ENCODE results near the gene ASAP2. TPM values are rescaled to one million over a fixed set of nuclear protein-coding genes. Genes with fewer than 3 reads are reported as not detected.

ASAP2 gene
- total RNA-seq, 1 donor: 66.2 TPM

DNA sequence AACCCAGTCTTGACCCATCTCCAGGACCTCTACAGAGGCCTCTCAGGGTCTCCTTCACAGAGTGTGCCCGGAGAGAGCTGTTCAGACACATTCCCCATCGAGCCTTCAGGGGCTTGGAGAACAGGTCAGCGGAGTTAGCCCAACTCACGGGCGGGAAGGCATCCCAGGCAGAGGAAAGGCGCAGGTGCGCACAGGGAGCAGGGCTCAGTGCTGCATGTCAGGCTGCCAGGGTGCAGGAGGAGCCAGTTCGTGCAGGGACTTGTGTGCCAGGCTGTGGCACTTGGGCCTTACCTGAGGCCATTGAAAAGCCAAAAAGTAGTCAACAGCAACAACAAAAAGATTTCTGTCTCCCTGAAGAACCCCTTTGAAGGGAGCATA, 112.7 kb downstream of the ASAP2 start:
- Histone ChIP-seq H3K4me3 (ENCODE audit: insufficient read depth, low read length) (no peak overlapping the region), H3K27ac (ENCODE audit: low read depth, low read length) (no peak overlapping the region), H3K79me2 (ENCODE audit: insufficient read depth, low read length) (peaks cover 88% of the 10 kb centered on the region), H2AFZ (ENCODE audit: low read length) (no peak overlapping the region), H4K20me1 (ENCODE audit: insufficient read depth, low read length) (no peaks in the 10 kb centered on the region), H3K36me3 (ENCODE audit: insufficient read depth, low read length) (peaks cover 33% of the 10 kb centered on the region), H3K27me3 (ENCODE audit: insufficient read depth, low read length) (no peaks in the 10 kb centered on the region), H3K9me3 (ENCODE audit: low read depth, low read length) (no peaks in the 10 kb centered on the region), H3K4me2 (ENCODE audit: insufficient read depth, low read length) (no peak overlapping the region), H3K4me1 (ENCODE audit: insufficient read depth, low read length) (no peaks in the 10 kb centered on the region)
- TF ChIP-seq, protein P1, sequence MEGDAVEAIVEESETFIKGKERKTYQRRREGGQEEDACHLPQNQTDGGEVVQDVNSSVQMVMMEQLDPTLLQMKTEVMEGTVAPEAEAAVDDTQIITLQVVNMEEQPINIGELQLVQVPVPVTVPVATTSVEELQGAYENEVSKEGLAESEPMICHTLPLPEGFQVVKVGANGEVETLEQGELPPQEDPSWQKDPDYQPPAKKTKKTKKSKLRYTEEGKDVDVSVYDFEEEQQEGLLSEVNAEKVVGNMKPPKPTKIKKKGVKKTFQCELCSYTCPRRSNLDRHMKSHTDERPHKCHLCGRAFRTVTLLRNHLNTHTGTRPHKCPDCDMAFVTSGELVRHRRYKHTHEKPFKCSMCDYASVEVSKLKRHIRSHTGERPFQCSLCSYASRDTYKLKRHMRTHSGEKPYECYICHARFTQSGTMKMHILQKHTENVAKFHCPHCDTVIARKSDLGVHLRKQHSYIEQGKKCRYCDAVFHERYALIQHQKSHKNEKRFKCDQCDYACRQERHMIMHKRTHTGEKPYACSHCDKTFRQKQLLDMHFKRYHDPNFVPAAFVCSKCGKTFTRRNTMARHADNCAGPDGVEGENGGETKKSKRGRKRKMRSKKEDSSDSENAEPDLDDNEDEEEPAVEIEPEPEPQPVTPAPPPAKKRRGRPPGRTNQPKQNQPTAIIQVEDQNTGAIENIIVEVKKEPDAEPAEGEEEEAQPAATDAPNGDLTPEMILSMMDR (IDR thresholded peaks at IDR 0.05; ENCODE audit: extremely low read depth, low read depth, low read length): no peak
- no peak for DNase-seq (ENCODE audit: insufficient read length, low spot score, missing footprints)

DNA sequence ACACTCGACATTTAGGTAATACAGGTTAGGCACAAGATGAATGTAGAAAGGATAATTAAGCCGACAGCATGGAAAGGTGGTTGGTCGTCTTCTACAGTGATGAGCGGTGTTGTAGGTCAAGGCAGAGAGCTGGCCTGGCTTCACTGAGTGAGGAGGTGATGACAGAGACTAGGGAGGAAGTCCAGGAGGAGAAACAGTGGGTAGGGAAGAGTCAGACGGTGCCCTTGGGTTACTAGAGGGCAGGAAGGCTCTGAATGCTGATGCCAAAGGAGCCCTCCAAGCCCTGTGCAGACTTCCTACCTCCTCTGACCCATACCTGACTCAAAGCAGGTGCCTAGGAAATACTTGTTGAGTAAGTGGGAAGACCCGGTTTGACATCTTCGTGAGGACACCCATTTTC, 116.0 kb downstream of the ASAP2 start:
- Histone ChIP-seq H3K9me3 (ENCODE audit: low read depth, low read length) (no peaks in the 10 kb centered on the region), H3K27ac (ENCODE audit: low read depth, low read length) (no peak overlapping the region), H3K36me3 (ENCODE audit: insufficient read depth, low read length) (peaks cover 38% of the 10 kb centered on the region), H3K4me1 (ENCODE audit: insufficient read depth, low read length) (peaks cover 9% of the 10 kb centered on the region), H2AFZ (ENCODE audit: low read length) (no peak overlapping the region), H4K20me1 (ENCODE audit: insufficient read depth, low read length) (no peaks in the 10 kb centered on the region), H3K4me2 (ENCODE audit: insufficient read depth, low read length) (no peak overlapping the region), H3K27me3 (ENCODE audit: insufficient read depth, low read length) (no peaks in the 10 kb centered on the region), H3K79me2 (ENCODE audit: insufficient read depth, low read length) (peaks cover 64% of the 10 kb centered on the region), H3K4me3 (ENCODE audit: insufficient read depth, low read length) (no peak overlapping the region)
- no peak for DNase-seq (ENCODE audit: insufficient read length, low spot score, missing footprints)
- TF ChIP-seq, protein P1 (IDR thresholded peaks at IDR 0.05; ENCODE audit: extremely low read depth, low read depth, low read length): no peak

DNA sequence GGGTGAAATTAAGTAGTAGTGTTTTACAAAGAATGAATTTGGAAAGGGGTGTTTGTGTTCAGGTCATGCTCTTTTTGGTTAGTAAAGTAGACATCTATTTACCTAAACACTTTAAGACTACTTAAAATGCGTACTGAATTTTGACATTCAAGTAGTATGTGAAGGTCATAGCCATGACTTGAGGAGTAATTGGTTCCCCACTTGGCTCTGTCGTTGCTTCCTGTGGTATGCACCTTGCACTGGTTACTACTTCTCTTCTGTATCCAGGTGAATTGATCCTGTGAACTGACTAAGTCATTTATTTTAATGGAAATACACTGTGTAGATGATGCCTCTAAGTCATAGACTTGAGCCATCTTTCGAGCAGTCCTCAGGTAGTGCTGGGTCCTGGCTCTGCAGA, 118.8 kb downstream of the ASAP2 start:
- Histone ChIP-seq H3K36me3 (ENCODE audit: insufficient read depth, low read length) (peaks cover 50% of the 10 kb centered on the region), H3K9me3 (ENCODE audit: low read depth, low read length) (no peaks in the 10 kb centered on the region), H3K27me3 (ENCODE audit: insufficient read depth, low read length) (no peaks in the 10 kb centered on the region), H3K27ac (ENCODE audit: low read depth, low read length) (no peak overlapping the region), H3K4me3 (ENCODE audit: insufficient read depth, low read length) (no peak overlapping the region), H3K4me1 (ENCODE audit: insufficient read depth, low read length) (peaks cover 9% of the 10 kb centered on the region), H3K4me2 (ENCODE audit: insufficient read depth, low read length) (no peak overlapping the region), H4K20me1 (ENCODE audit: insufficient read depth, low read length) (no peaks in the 10 kb centered on the region), H3K79me2 (ENCODE audit: insufficient read depth, low read length) (peaks cover 43% of the 10 kb centered on the region), H2AFZ (ENCODE audit: low read length) (no peak overlapping the region)
- no peak for DNase-seq (ENCODE audit: insufficient read length, low spot score, missing footprints)
- TF ChIP-seq, protein P1 (IDR thresholded peaks at IDR 0.05; ENCODE audit: extremely low read depth, low read depth, low read length): no peak

DNA sequence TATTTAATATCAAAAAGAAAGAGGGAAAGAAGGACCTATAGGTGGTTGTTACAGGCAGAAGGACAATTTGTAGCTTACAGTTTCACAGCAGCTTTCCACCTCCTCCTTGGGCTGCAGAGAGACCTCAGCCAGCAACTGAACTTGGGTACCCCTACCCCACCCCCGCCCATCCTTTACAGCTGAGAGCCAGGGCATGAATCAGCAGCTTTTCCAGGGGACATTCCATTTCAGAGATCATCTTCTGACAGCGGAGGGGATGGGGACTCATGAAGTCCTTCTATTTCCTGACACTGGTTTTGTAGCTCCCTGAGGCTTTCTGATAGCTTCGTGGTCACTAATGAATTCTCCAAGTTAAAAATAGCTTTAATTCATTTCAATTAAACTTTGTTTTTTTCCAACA, 120.4 kb downstream of the ASAP2 start:
- peaks cover 9% of the 10 kb centered on the region for H3K4me1 ChIP-seq (ENCODE audit: insufficient read depth, low read length)
- TF ChIP-seq, protein P1 (IDR thresholded peaks at IDR 0.05; ENCODE audit: extremely low read depth, low read depth, low read length): no peak
- no peaks in the 10 kb centered on the region for H3K9me3 ChIP-seq (ENCODE audit: low read depth, low read length)
- peak overlapping the region; percentile 6 for H3K4me2 ChIP-seq (ENCODE audit: insufficient read depth, low read length)
- H3K79me2 ChIP-seq (ENCODE audit: insufficient read depth, low read length): peaks cover 33% of the 10 kb centered on the region
- peaks cover 41% of the 10 kb centered on the region for H3K36me3 ChIP-seq (ENCODE audit: insufficient read depth, low read length)
- H3K27ac ChIP-seq (ENCODE audit: low read depth, low read length): peak overlapping the region; percentile 57
- H2AFZ ChIP-seq (ENCODE audit: low read length): no peak overlapping the region
- H3K4me3 ChIP-seq (ENCODE audit: insufficient read depth, low read length): no peak overlapping the region
- H3K27me3 ChIP-seq (ENCODE audit: insufficient read depth, low read length): no peaks in the 10 kb centered on the region
- no peak for DNase-seq (ENCODE audit: insufficient read length, low spot score, missing footprints)
- H4K20me1 ChIP-seq (ENCODE audit: insufficient read depth, low read length): no peaks in the 10 kb centered on the region

Measured in osteoblast (primary cell).